H1 (cell line): Measurements from ENCODE around the gene MANBA. TPM values are rescaled to one million over a fixed set of nuclear protein-coding genes. Genes with fewer than 3 reads are reported as not detected.

Experiments used
- CHD7 ChIP-seq: fragments of 300-600 bp; sonication (generic); IDR thresholded peaks from 2 replicates; pipeline ENCODE4 v1.7.1; 2012; ENCODE audit warnings: low read length, moderate library complexity, mild to moderate bottlenecking, inconsistent platforms; ENCODE audit not compliant: insufficient replicate concordance
- EGR1 ChIP-seq: IDR thresholded peaks from 2 replicates; pipeline ENCODE4 v1.6.1; 2011; ENCODE audit warnings: low read depth, low read length, borderline replicate concordance
- EZH2 ChIP-seq: fragments of 200-600 bp; sonication (generic); IDR thresholded peaks from 2 replicates; pipeline ENCODE4 v1.7.1; 2012; ENCODE audit warnings: low read depth, mild to moderate bottlenecking, moderate library complexity, low read length, inconsistent platforms; ENCODE audit not compliant: severe bottlenecking
- MAX ChIP-seq: IDR thresholded peaks from 2 replicates; pipeline ENCODE4 v1.6.1; 2012; ENCODE audit warnings: inconsistent platforms
- POLR2A ChIP-seq, 2 experiments: IDR thresholded peaks; 1 replicate in 1 of 2; 2 replicates in 1 of 2; pipeline ENCODE4 v1.6.1; 2011; ENCODE audit warnings: low read depth in 2 of 2, low read length in 2 of 2, mild to moderate bottlenecking in 2 of 2; ENCODE audit errors: control extremely low read depth in 1 of 2
- POU5F1 ChIP-seq: IDR thresholded peaks from 2 replicates; pipeline ENCODE4 v1.6.1; 2011; ENCODE audit warnings: low read depth, mild to moderate bottlenecking, low read length, moderate library complexity
- RAD21 ChIP-seq, 2 experiments: IDR thresholded peaks in 1 of 2; conservative IDR thresholded peaks in 1 of 2; 2 replicates each; pipeline ENCODE4 v1.6.1; 2011; ENCODE audit warnings: low read depth in 2 of 2, low read length in 2 of 2, improper control_type of control experiment in 1 of 2, inconsistent platforms in 1 of 2, mild to moderate bottlenecking in 1 of 2, moderate library complexity in 1 of 2
- RBBP5 ChIP-seq: IDR thresholded peaks from 2 replicates; pipeline ENCODE4 v1.7.1; 2012; ENCODE audit warnings: low read depth, mild to moderate bottlenecking, inconsistent platforms, low read length, moderate library complexity, borderline replicate concordance
- RFX5 ChIP-seq: IDR thresholded peaks from 2 replicates; pipeline ENCODE4 v1.6.1; 2011; ENCODE audit warnings: low read depth, low read length, improper control_type of control experiment, borderline replicate concordance
- SUZ12 ChIP-seq: fragments of 200-600 bp; sonication (generic); IDR thresholded peaks from 2 replicates; pipeline ENCODE4 v1.6.1; 2012; ENCODE audit warnings: mild to moderate bottlenecking, inconsistent platforms, low read length, moderate library complexity, mixed read lengths
- polyA plus RNA-seq, 7 experiments: library from polyadenylated mRNA; depleted of rRNA in 3 of 7; stranded (reverse) in 5 of 7; unstranded in 2 of 7; fragments of >200 nt in 5 of 7; fragments of 200-250 nt in 2 of 7; gene quantifications; 1 replicate in 5 of 7; 2 replicates in 1 of 7; 4 replicates in 1 of 7; pipeline versions ENCODE4 v1.2.1 to v1.2.3, GENCODE V29; 2011 to 2013; ENCODE audit warnings: missing spikeins in 2 of 7, mixed read lengths in 2 of 7
- total RNA-seq: library from RNA; stranded (reverse); fragmentation: NEBNext Ultra II Directional; extraction: Animal tissue kit (Norgen Biotek cat#: 25700); gene quantifications from 2 replicates; pipeline ENCODE4 v1.2.1, GENCODE V29; 2021

The MANBA gene
- total and polyA plus RNA-seq, 2 of the 8 experiments (the other 6 are each of a cell fraction or from before 2014, with no cell fraction given), result 22.9 to 27.8 TPM

- no peak for TF ChIP-seq CHD7
- no peak for TF ChIP-seq EZH2
- TF ChIP-seq POLR2A (IDR thresholded peaks at IDR 0.05; ENCODE audit: control extremely low read depth in 1 of 2, low read depth in 2 of 2, low read length in 2 of 2), result peak; percentile 78 to 89
- TF ChIP-seq RAD21 (IDR thresholded peaks at IDR 0.05 in 1 of 2, conservative IDR thresholded peaks at IDR 0.05 in 1 of 2; ENCODE audit: low read depth in 2 of 2, low read length in 2 of 2), result no peak; a peak in 1 of 4 replicates
- peak; percentile 82 for TF ChIP-seq MAX
- peak; percentile 70; the same call in 1 of the 2 replicates for TF ChIP-seq RBBP5
- TF ChIP-seq POU5F1, result no peak
- TF ChIP-seq SUZ12, result no peak
- no peak for TF ChIP-seq EGR1
- TF ChIP-seq RFX5, result no peak
These were observed at the start of gene MANBA (continued) for GRCh38 chr4:102760645-102761295.
